Stimulated activated effector memory CD8-positive, alpha-beta T cell treated with anti-CD3 and anti-CD28 coated beads, Interleukin-12 subunit alpha, Interleukin-12 subunit beta, amount 100 ng/mL, for 72 hours (primary cell): ENCODE data around the gene ANKS1B.

Experiments
- ATAC-seq: fragments of 150-1000 bp; cut with Tn5 transposase; 2 replicates; pipeline ENCODE4 v1.10.0; 2021
- DNase-seq, 2 donors: peaks; one replicate each; pipeline ENCODE4 v3.0.0; 2021 to 2022; ENCODE audit warnings: low spot score in 2 of 2
- H3K27ac Mint-ChIP-seq: one replicate; pipeline ENCODE4 v1.8.0; 2022; ENCODE audit warnings: mild to moderate bottlenecking, mixed read lengths
- H3K36me3 Mint-ChIP-seq: one replicate; pipeline ENCODE4 v1.8.0; 2022; ENCODE audit warnings: mild to moderate bottlenecking, mixed read lengths
- H3K4me1 Mint-ChIP-seq: one replicate; pipeline ENCODE4 v1.8.0; 2022; ENCODE audit warnings: mixed read lengths
- H3K4me3 Mint-ChIP-seq: one replicate; pipeline ENCODE4 v1.8.0; 2022; ENCODE audit warnings: mild to moderate bottlenecking, mixed read lengths
- H3K9me3 Mint-ChIP-seq: one replicate; pipeline ENCODE4 v1.8.0; 2022; ENCODE audit warnings: mixed read lengths

Gene ANKS1B

DNA sequence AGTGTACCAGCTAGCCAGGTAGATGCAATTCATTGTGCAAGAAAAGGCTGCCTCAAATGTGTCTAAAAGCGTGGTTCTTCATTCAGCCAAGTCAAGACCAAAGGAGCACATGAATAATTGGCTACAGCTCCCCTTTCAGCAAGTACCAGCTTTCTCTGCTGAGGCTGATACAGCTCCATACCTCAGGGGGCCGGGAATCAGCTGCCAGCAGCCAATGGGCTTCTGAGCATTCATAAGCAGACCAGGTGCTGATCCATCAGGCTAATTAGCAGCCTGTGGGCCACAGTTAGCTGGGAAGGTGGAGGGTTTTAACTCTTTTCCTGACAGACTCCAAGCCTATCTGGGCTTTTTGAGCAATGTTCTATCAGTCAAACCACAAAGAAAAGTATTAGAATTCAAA lies 1075.0 kb downstream of the ANKS1B start:
- Mint-ChIP-seq H3K9me3 (peaks cover under 1% of the 10 kb centered on the region), H3K4me3 (no peak overlapping the region), H3K4me1 (no peaks in the 10 kb centered on the region), H3K27ac (no peak overlapping the region), H3K36me3 (no peaks in the 10 kb centered on the region)
- DNase-seq (no peak), ATAC-seq (no peak)

DNA sequence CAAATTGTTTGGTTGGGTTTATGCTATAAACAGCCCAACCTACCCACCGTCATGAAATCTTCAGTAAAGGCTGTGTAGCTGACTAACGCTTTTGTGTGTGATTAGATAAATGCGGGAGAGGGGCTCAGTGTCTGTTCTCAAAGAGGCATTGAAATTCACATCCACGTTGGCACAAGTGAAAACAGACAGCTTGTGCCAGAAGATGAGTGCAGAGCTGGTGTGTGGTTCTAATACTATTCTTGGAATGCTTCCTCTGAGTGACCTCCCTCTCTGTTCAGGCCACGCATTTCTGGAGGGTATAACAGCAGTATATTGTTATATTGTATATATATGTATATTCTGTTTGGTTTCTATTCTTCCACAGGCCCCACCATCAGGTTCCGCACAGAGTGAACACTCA lies 1075.9 kb downstream of the ANKS1B start:
- no peaks in the 10 kb centered on the region for H3K36me3 Mint-ChIP-seq
- ATAC-seq: no peak
- H3K27ac Mint-ChIP-seq: no peak overlapping the region
- H3K4me3 Mint-ChIP-seq: no peak overlapping the region
- no peaks in the 10 kb centered on the region for H3K4me1 Mint-ChIP-seq
- no peaks in the 10 kb centered on the region for H3K9me3 Mint-ChIP-seq
- DNase-seq: no peak

DNA sequence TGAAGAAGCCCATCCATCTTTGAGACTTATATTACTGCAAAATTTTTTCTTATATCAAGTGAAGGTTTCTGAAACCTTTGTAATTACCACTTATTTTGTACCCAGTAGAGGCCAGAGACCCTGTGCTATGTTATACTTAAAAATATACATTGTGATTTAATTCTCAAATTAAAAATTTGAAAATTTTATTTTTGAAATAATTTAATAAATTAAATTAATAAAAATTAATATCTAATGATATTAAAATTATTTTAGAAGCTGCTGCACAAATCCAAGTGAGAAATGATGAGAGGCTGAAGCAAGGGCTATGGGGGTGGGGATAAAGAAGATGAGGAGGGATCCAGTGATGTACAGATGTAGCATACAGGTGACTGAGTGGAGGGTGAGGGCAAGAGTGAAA lies 1080.9 kb downstream of the ANKS1B start:
- no peaks in the 10 kb centered on the region for H3K9me3 Mint-ChIP-seq
- DNase-seq: no peak
- ATAC-seq: no peak
- no peaks in the 10 kb centered on the region for H3K4me1 Mint-ChIP-seq
- H3K36me3 Mint-ChIP-seq: no peaks in the 10 kb centered on the region
- no peak overlapping the region for H3K27ac Mint-ChIP-seq
- H3K4me3 Mint-ChIP-seq: no peak overlapping the region

DNA sequence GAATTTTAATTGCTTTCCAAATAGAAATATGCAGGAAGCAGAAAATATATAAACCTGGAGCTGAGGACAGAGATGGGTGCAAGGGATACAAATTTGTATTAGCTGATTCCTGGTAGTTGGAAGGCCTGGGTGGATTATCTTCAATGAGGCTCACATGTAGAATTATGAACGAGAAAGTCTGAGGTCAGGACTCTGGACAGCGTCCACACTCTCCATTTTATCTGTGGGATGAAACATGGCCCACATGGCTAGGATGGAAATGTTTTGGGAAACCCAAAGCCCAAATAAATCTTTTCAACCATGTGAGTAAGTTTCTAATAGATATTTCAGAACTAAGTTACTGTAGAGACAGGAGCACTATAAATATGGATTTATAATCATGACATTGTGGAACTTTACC lies 1083.5 kb downstream of the ANKS1B start:
- ATAC-seq: no peak
- Mint-ChIP-seq H3K4me3 (no peak overlapping the region), H3K36me3 (no peaks in the 10 kb centered on the region), H3K4me1 (no peaks in the 10 kb centered on the region), H3K9me3 (no peaks in the 10 kb centered on the region), H3K27ac (no peak overlapping the region)
- DNase-seq: no peak

DNA sequence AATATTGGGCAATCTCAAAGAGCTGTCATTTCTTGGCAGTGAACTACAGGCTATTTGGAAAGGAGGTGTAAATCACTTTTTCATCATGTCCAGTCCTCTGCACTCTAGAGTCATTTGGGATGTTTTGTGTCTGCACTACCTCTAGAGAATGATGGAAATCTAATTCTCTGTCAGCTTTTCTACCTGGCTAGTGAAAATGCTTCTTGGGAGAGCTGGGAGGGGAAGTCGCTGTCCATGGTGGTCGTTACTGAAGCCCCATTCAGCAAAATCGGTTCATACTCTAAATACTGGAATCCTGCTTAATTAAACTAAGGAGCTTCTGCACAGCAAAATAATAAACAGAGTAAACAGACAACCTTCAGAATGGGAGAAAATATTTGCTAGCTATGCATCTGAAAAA lies 1087.8 kb downstream of the ANKS1B start:
- no peaks in the 10 kb centered on the region for H3K36me3 Mint-ChIP-seq
- DNase-seq: no peak
- no peaks in the 10 kb centered on the region for H3K9me3 Mint-ChIP-seq
- ATAC-seq: no peak
- no peak overlapping the region for H3K27ac Mint-ChIP-seq
- H3K4me3 Mint-ChIP-seq: no peak overlapping the region
- no peaks in the 10 kb centered on the region for H3K4me1 Mint-ChIP-seq

DNA sequence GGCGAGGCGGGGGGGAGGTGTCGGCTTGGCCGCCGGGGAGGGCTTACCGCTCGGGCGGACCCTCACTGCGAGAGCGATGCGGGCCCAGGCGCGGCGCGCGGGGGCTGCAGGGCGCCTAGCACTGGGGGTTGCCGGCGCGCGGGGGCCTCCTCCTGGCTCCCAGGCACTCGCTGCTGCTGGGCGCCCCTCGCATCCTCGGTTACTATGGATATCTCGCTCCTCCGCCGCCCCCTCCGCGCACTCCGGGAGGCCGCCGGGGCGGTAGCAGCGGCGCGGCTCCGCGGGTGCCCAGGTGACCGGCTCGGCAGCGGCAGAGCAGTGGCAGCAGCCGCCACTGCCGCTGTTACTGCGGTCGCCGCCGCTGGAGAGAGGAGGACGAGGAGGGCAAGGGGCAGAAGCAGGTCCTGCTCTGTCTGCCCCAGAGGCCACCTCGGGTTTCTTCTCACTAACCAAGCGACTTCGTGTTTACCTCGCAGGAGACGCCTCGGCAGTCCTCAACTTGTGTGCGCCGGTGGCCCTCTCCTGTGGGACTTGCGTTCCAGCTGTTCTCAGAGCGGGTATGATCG lies 1089.6 kb downstream of the ANKS1B start:
- no peak overlapping the region for H3K27ac Mint-ChIP-seq
- DNase-seq (no peak), ATAC-seq (no peak)
- no peaks in the 10 kb centered on the region for H3K4me1 Mint-ChIP-seq
- no peaks in the 10 kb centered on the region for H3K9me3 Mint-ChIP-seq
- no peak overlapping the region for H3K4me3 Mint-ChIP-seq
- H3K36me3 Mint-ChIP-seq: no peaks in the 10 kb centered on the region

DNA sequence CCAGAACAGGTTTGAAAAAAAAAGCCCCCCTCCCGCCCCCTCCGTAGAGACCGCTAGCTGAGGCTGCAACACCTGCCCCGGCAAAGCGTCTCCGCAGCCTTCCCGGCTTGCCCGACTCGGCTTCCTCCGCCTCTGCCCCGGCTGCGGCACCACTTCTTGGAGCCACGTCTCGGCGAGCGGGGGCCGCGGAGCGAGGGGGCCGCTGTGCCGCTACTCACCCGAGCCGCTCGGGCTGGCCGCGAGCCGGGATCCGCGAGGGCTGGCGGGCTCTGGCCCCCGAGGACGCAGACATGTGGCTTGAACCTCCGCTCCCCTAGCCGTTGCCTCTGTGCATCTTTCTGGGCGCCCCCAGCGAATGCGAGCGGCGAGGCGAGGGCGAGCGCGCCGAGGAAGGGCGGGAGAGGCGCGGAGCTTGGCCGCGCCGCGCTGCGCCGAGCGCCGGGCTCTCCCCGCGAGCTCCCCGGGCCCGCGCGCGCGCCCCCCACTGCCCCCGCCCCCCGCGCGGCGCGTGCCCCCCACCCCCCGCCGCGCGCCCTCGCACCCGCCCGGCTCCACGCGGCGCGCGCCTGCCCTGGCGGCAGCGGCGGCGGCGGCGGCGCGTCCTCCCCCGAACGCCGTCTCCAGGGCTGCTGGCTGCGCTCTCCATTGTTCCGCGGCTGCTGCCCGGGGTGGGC lies 1090.2 kb downstream of the ANKS1B start:
- no peak for DNase-seq
- no peak overlapping the region for H3K27ac Mint-ChIP-seq
- ATAC-seq: peak; percentile 8
- H3K4me3 Mint-ChIP-seq: no peak overlapping the region
- no peaks in the 10 kb centered on the region for H3K36me3 Mint-ChIP-seq
- H3K4me1 Mint-ChIP-seq: no peaks in the 10 kb centered on the region
- H3K9me3 Mint-ChIP-seq: no peaks in the 10 kb centered on the region

DNA sequence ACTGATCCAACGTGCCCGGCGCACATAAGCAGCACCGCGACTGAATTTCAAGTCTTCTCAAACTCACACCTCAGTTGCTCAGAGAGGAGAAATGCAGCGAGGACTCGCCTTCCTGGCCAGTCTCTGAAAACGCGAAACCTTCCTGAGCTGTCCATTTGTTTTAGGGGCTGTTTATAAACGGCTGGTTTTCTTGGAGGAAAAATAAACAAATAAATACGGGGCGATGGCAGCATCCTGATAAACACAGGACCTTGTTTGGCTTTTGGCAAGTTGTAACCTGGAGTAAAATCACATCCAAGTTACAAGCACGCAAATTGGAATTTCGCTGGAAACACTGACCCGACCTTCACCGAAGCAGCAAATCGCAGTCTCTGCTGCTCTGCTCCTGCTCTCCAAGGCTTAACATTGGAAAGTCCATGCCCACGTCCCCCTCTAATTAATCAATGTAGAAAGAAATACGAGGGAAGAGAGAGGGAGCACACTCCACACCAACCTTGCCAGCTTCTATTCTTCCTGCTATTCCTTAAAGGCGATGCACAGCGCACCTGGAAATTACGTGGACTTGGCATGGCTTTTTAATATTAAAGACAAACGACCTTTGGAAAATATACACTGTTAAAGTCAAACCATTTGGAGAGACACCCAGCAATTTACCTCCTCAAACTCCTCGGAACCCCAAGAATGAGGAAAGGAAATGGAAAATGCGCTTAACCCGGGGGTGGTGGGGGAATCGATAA lies 1090.9 kb downstream of the ANKS1B start:
- Mint-ChIP-seq H3K4me3 (no peak overlapping the region), H3K36me3 (no peaks in the 10 kb centered on the region), H3K27ac (no peak overlapping the region), H3K4me1 (no peaks in the 10 kb centered on the region), H3K9me3 (no peaks in the 10 kb centered on the region)
- DNase-seq (no peak), ATAC-seq (no peak)

DNA sequence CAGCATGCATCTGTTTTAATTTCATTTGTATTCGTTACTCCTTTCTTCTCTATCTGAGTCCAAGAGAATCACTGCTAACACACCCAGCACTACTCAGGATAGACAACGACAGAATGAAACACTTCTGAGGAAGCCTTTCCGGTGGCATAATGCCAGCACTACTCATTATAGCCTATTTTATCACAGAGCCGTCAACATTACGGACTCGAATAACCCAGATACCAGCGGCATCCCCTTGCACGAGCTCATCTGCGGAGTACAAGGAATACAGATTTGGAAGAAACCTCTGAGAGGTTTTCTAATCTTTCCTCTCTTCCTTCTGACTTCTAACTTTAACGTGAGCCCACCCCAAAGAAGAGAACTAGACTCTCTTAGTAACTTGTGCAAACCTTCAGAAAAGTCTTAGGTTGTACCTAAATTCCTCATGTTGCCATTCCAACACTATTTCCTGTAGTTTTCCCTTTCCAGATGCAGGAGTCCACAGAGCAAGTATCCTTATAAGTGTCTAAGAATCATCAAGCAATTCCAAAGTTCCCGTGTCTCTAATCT lies 1091.5 kb downstream of the ANKS1B start:
- no peak overlapping the region for H3K27ac Mint-ChIP-seq
- ATAC-seq: no peak
- DNase-seq: no peak
- H3K4me3 Mint-ChIP-seq: no peak overlapping the region
- H3K36me3 Mint-ChIP-seq: no peaks in the 10 kb centered on the region
- no peaks in the 10 kb centered on the region for H3K4me1 Mint-ChIP-seq
- H3K9me3 Mint-ChIP-seq: no peaks in the 10 kb centered on the region

DNA sequence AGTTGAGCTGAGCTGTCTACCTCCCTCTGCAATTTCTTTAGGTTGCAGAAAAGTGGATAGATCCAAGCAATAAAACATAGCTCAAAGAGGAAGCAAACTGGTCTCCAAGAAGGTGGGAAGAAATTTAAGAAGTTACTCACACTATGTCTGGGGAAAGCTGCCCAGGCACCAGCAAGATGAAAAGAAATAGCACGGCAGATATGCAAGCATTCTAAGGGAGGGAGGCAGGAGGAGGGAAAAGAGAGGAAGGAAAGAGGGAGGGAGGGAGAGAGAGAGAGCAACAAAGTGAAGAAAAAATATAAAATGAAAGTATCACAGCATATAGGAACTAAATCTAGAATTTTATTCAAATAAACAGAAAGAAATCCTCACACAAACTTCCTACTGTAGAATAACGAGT lies 1099.0 kb downstream of the ANKS1B start:
- Mint-ChIP-seq H3K9me3 (no peaks in the 10 kb centered on the region), H3K27ac (no peak overlapping the region)

DNA sequence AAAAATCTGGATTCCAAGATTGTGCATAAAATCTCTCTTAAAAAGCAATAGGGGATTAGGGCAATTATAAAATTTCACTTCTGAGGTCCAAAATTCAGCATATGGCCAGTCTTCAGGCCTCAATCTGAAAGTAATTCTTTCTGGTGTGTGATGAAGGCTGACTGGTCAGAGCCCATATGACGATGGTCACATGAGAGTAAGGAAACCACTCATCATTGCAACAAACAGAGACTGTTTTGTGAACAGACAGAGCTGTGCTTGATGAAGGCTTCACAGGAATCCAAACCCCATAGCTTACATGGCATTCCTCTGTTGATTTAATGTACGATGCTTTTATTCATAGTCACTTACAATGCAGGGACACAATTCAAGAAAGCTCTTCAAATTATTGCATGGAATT lies 1101.5 kb downstream of the ANKS1B start:
- H3K9me3 Mint-ChIP-seq: no peaks in the 10 kb centered on the region
- ATAC-seq: no peak
- H3K27ac Mint-ChIP-seq: no peak overlapping the region
- no peak overlapping the region for H3K4me3 Mint-ChIP-seq
- DNase-seq: no peak
- no peaks in the 10 kb centered on the region for H3K36me3 Mint-ChIP-seq
- H3K4me1 Mint-ChIP-seq: no peaks in the 10 kb centered on the region

More for the DNA sequence above, 1099.0 kb downstream of the ANKS1B start:
- Mint-ChIP-seq H3K4me3 (no peak overlapping the region), H3K4me1 (no peaks in the 10 kb centered on the region), H3K36me3 (no peaks in the 10 kb centered on the region)
- ATAC-seq (no peak), DNase-seq (no peak)

DNA sequence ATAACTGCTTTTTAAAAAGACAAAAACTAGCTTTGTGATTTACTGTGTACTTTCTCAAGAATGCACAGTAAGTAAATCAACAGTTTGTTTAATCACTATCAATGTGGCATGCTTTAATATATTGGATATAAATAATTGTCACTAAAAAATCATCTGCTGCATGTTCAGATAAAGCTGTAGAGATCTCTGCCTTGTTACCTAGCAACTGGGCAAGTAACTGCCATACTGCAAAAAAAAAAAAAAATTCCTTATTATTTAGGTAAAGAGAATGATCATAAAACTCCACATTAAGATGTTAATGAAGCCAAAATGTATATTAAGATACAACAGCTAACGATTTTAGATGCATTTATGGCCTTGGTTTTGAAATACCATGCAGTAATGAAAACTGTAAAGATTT lies 1102.2 kb downstream of the ANKS1B start:
- Mint-ChIP-seq H3K4me1 (no peaks in the 10 kb centered on the region), H3K4me3 (no peak overlapping the region), H3K9me3 (no peaks in the 10 kb centered on the region), H3K27ac (no peak overlapping the region), H3K36me3 (no peaks in the 10 kb centered on the region)
- DNase-seq: no peak
- ATAC-seq: no peak

DNA sequence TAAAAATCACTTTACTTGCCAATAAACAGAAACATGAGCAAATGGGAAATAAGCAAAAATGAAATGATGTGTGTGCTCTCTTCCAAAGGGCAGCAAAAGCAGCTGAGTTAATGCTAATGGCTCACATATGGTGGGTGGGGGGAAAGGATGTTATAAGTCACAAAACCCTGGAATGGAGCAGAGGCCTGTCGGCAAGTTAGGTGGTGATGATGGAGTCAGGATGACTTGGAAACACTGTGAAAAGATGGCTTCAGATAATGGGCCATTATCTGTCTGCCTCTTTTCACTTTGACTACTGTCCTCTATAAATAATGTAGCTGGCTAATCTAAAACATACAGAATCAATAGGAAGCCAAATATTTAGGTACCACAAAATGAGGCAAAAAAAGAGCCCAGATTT lies 1111.0 kb downstream of the ANKS1B start:
- Mint-ChIP-seq H3K9me3 (no peaks in the 10 kb centered on the region), H3K27ac (no peak overlapping the region), H3K36me3 (no peaks in the 10 kb centered on the region), H3K4me1 (peaks cover 5% of the 10 kb centered on the region), H3K4me3 (no peak overlapping the region)
- no peak for ATAC-seq
- DNase-seq: no peak

DNA sequence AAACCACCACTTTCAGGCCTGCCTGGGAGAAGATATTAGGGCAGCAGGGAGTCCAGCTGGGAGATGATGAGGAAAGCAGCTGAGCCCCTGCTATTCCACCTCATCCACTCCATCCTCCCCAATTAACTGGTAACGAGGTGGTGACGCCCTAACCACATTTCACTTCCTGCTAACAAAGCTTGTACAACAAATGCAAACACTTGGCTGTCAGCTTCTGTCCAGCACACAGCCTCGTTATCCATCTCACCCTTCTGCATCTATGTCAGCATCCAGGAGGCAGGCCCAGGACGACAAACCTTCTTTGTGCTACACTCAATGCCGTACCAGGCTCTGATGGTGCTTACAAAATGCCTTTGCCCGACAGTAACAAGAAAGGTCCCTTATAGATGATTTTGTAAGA lies 1114.2 kb downstream of the ANKS1B start:
- Mint-ChIP-seq H3K4me3 (no peak overlapping the region), H3K4me1 (peaks cover 5% of the 10 kb centered on the region), H3K36me3 (no peaks in the 10 kb centered on the region), H3K9me3 (no peaks in the 10 kb centered on the region), H3K27ac (no peak overlapping the region)
- ATAC-seq: no peak
- no peak for DNase-seq

DNA sequence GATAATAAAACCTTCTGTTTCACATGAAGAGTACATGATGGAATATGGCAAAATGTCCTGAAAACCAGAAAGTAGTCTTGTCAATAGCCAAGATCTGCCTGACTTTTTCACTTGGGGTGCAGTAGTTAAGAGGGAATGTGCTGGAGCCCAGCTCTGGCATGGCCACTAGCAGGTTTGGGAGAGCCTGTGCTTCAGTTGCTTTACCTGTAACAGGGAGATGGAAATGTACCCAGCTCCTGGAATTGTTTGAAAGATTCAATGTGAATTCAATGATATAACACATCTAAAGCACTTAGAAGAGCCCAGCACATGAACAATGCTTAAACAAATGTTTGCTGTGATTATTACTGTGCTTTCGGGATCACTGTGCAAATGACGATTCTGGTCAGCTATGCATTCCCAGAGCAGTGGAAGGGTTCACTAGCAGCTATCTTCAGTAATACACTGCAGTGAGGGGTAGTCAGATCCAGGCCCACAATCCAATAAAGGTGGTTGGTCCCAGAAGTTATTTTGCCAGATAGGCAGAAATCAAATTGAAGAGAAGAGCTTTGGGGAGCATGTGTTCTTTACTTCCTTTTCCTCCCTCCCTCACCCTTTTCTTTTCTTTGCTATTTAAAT lies 1114.7 kb downstream of the ANKS1B start:
- no peak overlapping the region for H3K27ac Mint-ChIP-seq
- ATAC-seq: no peak
- no peaks in the 10 kb centered on the region for H3K9me3 Mint-ChIP-seq
- H3K4me3 Mint-ChIP-seq: no peak overlapping the region
- peaks cover 5% of the 10 kb centered on the region for H3K4me1 Mint-ChIP-seq
- no peaks in the 10 kb centered on the region for H3K36me3 Mint-ChIP-seq
- no peak for DNase-seq

DNA sequence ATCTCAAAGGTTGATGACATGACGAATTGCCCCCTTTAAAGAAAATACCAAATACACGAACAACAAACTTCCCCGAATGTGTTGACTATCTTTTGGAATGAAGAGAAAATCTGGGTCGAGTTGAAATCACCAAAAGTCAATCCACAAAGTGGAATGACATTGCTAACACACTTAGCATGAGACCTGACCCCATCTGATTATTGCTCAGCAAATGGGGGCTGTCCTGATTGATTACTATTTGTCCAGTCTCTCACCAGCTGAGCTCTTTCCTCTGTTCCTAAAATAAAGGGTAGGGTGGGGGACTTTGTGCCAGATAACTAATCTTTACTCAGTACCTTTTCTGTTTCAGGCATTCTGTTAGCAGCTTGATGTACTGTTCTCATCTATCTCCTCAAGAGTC lies 1116.2 kb downstream of the ANKS1B start:
- H3K27ac Mint-ChIP-seq: no peak overlapping the region
- no peak for ATAC-seq
- H3K36me3 Mint-ChIP-seq: no peaks in the 10 kb centered on the region

More for the DNA sequence above, 1116.2 kb downstream of the ANKS1B start:
- Mint-ChIP-seq H3K4me3 (no peak overlapping the region), H3K4me1 (peaks cover 5% of the 10 kb centered on the region), H3K9me3 (no peaks in the 10 kb centered on the region)
- no peak for DNase-seq
